ENCODE measurements around the gene COL23A1. TPM values are rescaled to one million over a fixed set of nuclear protein-coding genes. Genes with fewer than 3 reads are reported as not detected.

COL23A1 gene
- total RNA-seq, 4 donors from 2014 or later = 0.93 to 4.6 (median 2.4) TPM

GRCh38 chr5:178265746-178266145 is 324.4 kb downstream of the COL23A1 start:
- ATAC-seq = no peak
- TF ChIP-seq POLR2AphosphoS5 (IDR thresholded peaks at IDR 0.05) = no peak
- no peak for TF ChIP-seq CTCF (IDR thresholded peaks at IDR 0.05)
- no peak for TF ChIP-seq POLR2A (IDR thresholded peaks at IDR 0.05)
- TF ChIP-seq EP300 (IDR thresholded peaks at IDR 0.05) = no peak
- Histone ChIP-seq H3K9me3 (no peaks in the 10 kb centered on the region), H3K36me3 (no peaks in the 10 kb centered on the region), H3K4me3 (no peak overlapping the region), H3K27me3 (no peaks in the 10 kb centered on the region), H3K4me1 (no peaks in the 10 kb centered on the region), H3K27ac (no peak overlapping the region)
- WGBS, 2 donors (ENCODE audit: low coverage in 1 of 2) = 92 to 98% methylated on average over 6 to 7 of the region's 7 CpGs

- 93 to 97% methylated on average over 4 of the region's 4 CpGs for WGBS, 2 donors (ENCODE audit: low coverage in 1 of 2)
- no peaks in the 10 kb centered on the region for H3K36me3 ChIP-seq
- no peak for TF ChIP-seq POLR2AphosphoS5 (IDR thresholded peaks at IDR 0.05)
- no peak for TF ChIP-seq EP300 (IDR thresholded peaks at IDR 0.05)
- no peak for TF ChIP-seq CTCF (IDR thresholded peaks at IDR 0.05)
- no peak for TF ChIP-seq POLR2A (IDR thresholded peaks at IDR 0.05)
- H3K4me1 ChIP-seq = no peaks in the 10 kb centered on the region
- H3K27ac ChIP-seq = no peak overlapping the region
- ATAC-seq = no peak
- no peaks in the 10 kb centered on the region for H3K27me3 ChIP-seq
- no peak overlapping the region for H3K4me3 ChIP-seq
- H3K9me3 ChIP-seq = no peaks in the 10 kb centered on the region
Measured at GRCh38 chr5:178264044-178264443, 326.1 kb downstream of the COL23A1 start.

- 60 to 90% methylated on average over 1 to 4 of the region's 19 CpGs for WGBS, 2 donors (ENCODE audit: low coverage in 1 of 2)
- TF ChIP-seq POLR2AphosphoS5 (IDR thresholded peaks at IDR 0.05) = no peak
- TF ChIP-seq EP300 (IDR thresholded peaks at IDR 0.05) = no peak
- TF ChIP-seq CTCF (IDR thresholded peaks at IDR 0.05) = no peak
- no peak for TF ChIP-seq POLR2A (IDR thresholded peaks at IDR 0.05)
- Histone ChIP-seq H3K4me3 (no peak overlapping the region), H3K36me3 (no peaks in the 10 kb centered on the region), H3K4me1 (no peaks in the 10 kb centered on the region), H3K27me3 (peaks cover 3% of the 10 kb centered on the region), H3K9me3 (no peaks in the 10 kb centered on the region), H3K27ac (no peak overlapping the region)
- ATAC-seq = no peak
Measured at GRCh38 chr5:178261666-178262600, 328.3 kb downstream of the COL23A1 start.

- ATAC-seq = no peak
- 72 to 81% methylated on average over 3 to 9 of the region's 21 CpGs for WGBS, 2 donors (ENCODE audit: low coverage in 1 of 2)
Measured at GRCh38 chr5:178259623-178260536, 330.3 kb downstream of the COL23A1 start.

More at GRCh38 chr5:178259623-178260536, 330.3 kb downstream of the COL23A1 start:
- H3K36me3 ChIP-seq = no peaks in the 10 kb centered on the region
- no peaks in the 10 kb centered on the region for H3K9me3 ChIP-seq
- H3K27ac ChIP-seq = no peak overlapping the region
- no peak overlapping the region for H3K4me3 ChIP-seq
- H3K27me3 ChIP-seq = peaks cover 5% of the 10 kb centered on the region
- TF ChIP-seq POLR2AphosphoS5 (IDR thresholded peaks at IDR 0.05) (no peak), CTCF (IDR thresholded peaks at IDR 0.05) (no peak), POLR2A (IDR thresholded peaks at IDR 0.05) (no peak), EP300 (IDR thresholded peaks at IDR 0.05) (no peak)
- no peaks in the 10 kb centered on the region for H3K4me1 ChIP-seq

Measured in gastroesophageal sphincter (tissue), 4 donors.